AG20443 (cell line): Measurements from ENCODE around the gene ULBP1.
"Not testable (repeated sequence)": the region's sequence is repeated elsewhere in the genome, so short reads cannot be mapped to it uniquely, and the experiment has no call there.

Experiments used
- DNase-seq: peaks from one replicate; pipeline ENCODE4 v3.0.0; 2012; ENCODE audit warnings: low spot score, mixed read lengths

Gene ULBP1

DNA sequence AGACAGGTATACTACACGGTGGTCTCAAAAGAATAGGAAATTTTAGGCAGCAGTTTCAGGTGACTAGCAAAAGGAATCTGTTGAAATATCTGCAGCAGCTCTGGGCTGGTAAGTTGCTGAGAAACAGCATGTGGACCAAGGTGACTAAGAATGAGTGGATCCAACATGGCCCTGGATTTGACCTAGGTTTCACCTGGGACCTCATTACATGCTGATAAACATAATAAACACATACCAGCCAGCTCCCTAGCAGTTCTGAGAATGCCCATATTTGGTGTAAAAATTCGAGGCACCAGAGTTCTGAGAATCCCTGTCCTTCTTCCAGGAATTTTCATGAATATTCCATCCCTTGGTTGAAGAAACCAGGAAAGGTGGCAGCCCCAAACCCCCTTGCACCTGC, 10.4 kb upstream of the ULBP1 start:
- not testable (repeated sequence) for DNase-seq

DNA sequence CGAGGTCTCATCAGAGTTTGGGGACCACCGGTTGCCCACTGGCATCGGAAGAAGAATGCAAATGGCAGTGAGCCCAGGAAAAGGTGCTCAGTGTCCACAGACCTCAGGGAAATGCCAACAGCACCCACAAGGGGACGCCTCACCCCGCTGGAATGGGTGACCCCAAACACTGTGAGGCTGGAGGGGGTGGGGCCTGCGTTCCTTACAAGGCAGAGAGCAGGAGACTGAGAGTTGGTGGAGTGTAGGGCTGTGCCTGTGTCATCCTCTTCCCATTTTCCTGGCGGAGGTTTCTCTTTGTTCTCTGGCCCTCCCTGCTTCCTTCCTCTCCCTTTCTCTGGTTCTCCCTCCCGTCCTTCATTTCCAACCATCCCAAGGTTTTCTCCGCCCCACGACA, 9.8 kb upstream of the ULBP1 start:
- DNase-seq = not testable (repeated sequence)

DNA sequence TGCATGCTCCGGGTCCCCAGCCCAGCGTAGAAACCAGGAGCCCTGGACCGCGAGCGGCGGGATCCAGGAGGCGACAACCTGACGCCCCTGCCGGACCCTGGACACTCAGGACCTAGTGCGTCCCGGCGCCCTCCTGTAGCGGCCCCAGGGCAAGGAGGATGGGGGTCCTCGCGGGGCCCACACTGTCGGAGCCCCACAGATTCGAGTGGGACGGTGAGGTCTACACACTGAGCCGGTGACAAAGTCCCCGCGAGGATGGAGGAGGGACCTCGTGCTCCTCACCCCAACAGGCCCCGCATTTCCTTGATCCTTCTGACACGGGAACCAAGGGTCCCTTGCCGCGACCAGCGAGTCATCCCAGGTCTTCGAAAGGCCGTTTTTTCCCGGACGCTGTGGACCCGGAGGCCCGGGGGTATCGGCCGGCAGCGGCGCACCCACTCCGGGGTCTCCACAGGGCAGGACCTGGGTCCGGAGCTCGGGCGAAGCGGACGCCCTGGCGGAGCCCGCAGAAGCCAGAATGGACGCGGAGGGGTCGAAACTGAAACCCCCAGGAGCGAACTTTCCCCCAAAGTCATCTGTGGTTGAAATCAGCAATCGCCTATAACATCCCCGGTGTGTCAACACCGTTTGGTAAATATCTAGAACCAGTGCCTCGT, 9.3 kb upstream of the ULBP1 start:
- not testable (repeated sequence) for DNase-seq

DNA sequence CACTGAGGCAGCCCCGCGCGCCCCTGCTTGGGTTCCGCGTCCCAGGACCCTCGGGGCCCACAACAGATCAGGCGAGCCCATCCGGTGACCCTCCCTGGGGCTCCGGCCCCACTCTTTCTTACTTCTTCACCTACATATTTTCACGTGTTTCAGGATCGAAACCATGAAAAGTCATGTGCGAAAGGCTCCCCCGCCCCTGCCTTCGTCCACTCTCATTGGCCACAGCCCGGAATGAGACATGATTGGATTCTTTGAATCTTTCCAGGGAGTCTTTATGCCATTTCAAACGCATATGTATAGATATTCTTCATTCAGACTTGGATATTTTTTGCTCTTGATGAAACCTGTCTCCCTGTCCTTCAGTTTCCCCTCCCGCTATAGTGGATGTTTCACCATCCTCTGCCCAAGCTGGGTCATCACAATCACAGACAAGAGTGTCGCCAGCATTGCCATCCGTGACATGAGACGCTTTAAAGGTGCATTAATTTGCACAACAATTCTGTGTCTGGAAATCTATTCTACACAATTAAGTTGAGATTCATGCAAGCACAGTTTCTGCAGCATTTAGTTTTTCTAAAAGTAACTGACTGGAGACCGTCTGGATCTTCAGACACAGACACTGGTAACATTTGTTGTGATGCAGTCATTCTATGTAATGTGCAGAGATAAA, 8.6 kb upstream of the ULBP1 start:
- DNase-seq = not testable (repeated sequence)

DNA sequence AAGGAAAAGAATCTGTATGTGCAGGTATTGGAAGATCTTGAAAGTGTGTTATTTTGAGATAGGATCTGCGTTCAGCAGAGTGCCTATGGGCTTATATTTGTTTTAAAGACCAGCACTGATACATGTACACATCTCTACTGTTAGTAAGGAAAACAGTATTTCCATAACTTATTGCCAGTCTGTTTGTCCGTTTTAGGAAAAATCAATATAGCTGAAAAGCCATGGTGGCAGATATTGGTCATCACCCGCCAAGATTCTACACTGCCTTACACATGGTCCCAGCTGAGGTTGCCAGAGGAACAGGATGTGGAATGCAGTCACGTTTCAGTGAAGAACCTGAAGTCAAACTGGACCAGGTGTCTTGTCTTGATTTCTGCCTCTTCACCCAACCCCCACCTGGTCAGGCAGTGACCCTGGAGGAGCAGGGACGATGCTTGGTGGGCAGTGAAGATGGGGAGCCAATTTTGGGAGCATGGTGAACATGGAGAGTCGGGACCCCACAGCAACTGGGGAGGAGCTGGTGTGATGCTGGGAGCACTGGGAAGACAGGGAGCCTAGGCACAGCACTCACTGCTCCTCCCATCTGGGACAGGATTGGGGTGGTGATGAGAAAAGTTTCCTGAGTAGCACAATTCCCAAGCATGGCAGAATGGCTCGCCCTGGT, 8.0 kb upstream of the ULBP1 start:
- DNase-seq = not testable (repeated sequence)

DNA sequence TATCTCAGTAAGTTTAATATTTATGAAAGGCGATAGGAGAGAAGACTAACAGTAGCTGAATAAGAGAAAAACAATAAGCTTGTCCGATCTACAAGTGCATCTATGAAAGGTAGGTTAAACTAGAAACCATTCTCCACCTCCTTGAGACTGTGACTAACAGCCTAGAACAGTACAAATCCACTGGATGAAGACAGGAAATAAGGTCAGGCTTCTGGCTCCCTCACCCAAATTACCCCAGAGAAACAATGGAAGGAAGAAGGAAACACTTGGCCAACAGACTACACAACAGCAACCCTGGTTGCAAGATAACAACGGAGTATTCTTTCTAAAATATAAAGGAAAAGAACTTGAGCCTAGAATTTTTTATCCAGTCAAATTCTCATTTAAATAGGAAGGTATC, 5.6 kb upstream of the ULBP1 start:
- DNase-seq = not testable (repeated sequence)

DNA sequence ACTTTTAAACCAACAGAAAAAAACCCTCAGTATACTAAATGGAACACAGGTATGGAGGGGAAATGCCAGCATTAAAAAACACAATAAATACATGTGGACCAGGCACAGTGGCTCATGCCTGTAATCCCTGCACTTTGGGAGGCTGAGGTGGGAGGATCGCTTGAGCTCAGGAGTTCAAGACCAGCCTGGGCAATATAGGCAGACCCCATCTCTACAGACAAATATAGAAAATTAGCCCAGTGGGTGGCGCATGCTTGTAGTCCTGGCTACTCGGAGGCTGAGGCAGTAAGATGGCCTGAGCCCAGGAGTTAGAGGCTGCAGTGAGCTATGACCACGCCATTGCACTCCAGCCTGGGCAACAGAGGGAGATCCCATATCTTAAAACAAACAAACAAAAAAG, 3.9 kb upstream of the ULBP1 start:
- not testable (repeated sequence) for DNase-seq

- no peak for DNase-seq
Measured at GRCh38 chr6:149960488-149960887, 3.3 kb upstream of the ULBP1 start.

- no peak for DNase-seq
Measured at GRCh38 chr6:149961728-149962425, 1.9 kb upstream of the ULBP1 start.

DNA sequence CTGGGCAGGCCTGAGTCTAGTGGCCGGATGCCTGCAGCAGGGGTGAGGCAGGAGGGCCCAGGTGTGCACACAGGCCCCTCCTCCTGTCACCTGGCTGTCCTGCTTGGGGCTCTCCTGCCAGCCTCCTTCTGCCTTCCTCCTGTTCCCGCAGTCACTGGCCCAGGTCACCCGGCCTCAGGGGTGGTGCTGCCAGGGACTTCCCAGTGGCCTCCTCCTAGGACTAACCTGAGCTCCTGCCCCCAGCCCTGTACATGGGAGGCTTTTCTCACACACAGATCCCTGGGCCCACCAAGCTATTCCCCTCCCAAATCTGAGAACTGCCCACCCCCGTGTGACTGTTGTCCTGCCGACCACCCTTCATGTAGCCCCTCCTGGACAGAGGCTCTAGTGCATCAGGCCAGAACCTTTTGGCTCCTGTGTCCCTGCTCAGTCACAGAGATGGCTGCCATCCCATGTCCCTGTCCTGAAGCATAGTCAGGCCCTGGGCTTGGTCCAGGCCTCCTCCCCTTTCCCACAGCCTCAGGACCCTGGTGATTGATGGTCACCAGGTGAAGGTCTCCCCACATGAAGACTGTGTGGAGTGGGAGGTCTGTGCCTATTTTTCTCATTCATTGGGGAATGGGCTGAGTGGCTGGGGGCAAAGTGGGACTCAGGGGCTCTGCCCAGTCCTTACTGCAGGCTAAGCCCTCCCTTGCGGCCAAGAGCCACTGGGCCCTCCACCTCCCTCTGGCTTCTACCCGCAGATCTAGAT, 1.1 kb upstream of the ULBP1 start:
- no peak for DNase-seq

DNA sequence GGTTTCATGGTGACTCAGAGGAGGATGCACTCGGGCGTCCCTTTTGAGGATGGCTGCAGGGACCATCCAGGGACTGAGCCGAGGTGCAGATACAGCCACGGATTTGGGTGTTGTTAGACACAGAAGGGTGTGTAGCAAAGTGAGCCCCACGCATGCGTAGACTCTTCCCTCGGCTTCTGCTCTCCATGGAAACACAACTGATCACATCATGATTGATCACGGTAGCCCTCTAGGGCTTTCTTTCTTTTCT, 606 bp upstream of the ULBP1 start:
- DNase-seq = peak; percentile 66

GRCh38 chr6:149964308-149965193, 808 bp downstream of the ULBP1 start:
- DNase-seq = peak; percentile 45

DNA sequence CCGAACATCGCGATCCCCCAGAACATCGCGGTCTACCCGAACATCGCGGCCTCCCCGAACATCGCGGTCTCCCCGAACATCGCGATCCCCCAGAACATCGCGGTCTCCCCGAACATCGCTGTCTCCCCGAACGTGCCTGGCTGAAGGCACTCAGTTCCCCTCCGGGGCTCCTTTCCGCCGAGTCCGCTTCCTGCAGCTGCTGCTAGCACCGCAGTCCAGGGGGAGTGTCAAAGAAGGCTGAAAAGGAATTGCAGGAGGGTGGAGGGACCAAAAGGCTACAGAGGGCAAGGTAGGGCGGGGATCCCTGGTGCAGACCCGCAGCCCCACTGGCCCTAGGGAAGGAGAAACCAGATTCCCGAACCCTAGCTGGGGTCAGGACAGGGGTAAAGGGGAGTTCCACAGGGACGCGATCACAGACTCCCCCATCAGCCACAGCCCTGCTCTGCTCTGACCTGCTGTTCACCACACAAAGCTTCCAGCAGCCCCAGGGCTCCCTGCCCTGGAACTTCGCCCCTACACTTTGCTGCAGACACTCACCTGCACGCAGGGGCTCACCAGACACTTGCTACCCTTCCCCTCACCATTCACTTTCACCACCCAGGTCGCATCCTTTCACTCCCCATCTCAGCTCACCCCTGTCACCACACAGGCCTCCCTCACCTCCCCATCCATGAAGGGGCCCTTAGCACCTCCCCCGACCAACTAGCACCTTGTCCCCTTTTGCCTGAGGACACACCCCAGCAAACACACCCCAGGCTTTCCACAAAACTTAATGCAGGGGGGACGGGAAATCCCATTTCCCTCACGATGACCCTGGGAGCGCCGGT, 1.7 kb downstream of the ULBP1 start:
- DNase-seq = peak; percentile 43

DNA sequence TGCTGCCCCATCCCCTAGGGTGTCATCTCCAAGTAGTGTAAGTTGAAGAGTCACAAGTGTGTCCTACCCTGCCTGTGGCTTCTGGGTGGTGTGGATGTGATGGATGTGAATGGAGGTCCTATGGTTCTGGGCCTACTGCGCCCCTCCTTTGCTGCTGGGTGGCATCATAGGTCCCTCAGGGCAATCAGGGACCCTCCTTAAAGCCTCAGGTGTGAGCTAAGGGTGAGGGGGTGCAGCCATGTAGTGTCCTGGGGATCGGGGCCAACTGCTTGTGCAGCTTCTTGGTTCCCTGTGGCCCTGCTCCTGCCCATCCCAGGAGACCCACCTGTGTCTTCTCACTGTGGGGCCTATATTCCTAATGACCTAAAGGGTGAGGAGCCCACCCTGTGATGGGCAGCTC, 2.6 kb downstream of the ULBP1 start:
- not testable (repeated sequence) for DNase-seq

DNA sequence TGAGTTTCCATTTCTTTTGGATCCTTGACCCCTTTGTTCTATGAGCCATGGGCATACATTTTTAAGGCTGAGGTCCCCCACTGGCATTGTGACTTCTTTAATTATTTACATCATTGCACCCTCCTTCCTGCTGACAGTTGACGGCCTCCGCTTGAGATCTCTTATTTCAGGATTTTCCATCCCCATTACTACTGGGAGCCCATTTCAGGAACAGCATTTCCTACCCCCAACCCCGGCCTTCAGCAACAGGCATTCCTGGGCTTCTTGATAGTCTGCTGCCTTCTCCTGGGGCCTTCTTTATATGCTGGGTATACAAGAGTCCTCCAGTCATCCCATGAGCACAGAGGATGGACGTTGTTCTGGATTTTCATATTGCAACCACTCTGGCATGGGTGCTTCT, 3.8 kb downstream of the ULBP1 start:
- no peak for DNase-seq

GRCh38 chr6:149967999-149968398, 4.3 kb downstream of the ULBP1 start:
- DNase-seq = not testable (repeated sequence)

DNA sequence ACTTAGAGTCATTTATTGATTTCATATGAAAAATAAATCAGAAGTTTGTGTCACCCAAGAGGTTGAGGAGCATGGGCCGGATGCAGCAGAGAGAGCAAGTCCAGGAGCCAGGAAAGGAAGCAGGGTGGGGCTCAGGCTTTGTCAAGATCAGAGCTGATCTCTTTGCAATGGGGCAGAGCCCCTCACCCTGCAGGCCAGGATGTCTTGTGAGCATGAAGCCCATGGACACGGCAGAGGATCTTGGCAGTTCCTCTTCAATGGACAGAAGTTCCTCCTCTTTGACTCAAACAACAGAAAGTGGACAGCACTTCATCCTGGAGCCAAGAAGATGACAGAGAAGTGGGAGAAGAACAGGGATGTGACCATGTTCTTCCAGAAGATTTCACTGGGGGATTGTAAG, 5.2 kb downstream of the ULBP1 start:
- not testable (repeated sequence) for DNase-seq

DNA sequence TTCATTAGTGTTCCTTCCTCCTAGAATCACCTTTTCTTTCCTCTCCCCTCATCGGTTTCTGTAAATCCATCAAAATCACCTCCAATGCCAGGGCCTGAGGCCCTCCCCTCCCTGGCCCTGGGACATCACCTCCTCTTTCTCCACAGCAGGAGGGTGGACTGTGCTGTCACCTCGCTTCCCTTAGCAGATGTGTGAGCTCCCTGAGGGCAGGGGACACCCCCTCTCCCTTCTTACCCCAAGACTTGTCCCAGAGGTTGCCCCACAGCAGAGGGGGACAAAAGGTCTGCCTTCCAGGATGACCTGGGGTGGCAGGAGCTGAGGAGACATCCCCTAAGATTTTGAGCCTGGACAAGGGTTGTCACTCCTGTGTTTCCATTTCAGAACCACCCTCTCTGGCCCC, 5.9 kb downstream of the ULBP1 start:
- no peak for DNase-seq

DNA sequence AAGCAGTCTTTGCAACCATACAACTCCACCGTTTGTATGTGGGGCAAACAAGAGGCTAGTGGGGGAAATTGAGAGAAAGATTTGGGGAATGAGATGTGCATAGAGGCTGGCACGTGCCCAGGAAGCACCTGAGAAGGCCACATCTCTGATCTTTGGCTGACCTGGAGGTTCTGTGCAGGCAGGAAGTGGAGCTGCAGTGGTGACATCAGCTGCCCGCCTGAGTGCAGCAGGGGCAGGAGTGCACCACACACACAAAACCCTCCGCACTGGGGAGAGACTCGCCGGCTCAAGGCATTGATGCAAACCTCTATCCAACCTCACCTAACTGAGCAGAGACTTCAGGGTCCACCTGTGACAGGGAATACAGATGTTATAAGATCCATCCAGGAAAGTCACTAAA, 10.7 kb downstream of the ULBP1 start:
- DNase-seq = not testable (repeated sequence)

DNA sequence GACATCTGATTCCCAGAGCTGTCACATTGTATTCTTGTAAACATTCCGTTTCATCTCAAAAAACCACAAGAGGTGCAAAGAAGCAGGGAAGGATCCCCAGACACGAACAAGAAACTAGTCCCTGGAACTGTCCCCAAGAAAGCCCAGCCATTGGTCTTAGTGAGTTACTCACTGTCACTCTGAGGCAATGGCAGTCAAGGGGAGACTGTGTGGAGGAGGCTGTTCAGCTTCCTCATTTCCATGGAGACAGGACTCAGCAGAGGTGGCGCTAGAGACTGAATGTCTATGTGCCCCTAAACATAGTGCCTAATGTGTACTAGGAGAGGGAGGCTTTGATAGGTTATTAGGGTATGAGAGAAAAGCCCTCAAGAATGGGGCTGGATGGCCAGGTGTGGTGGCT, 11.1 kb downstream of the ULBP1 start:
- DNase-seq = no peak
